Measurements from ENCODE around the gene TGIF2. TPM values are rescaled to one million over a fixed set of nuclear protein-coding genes. Genes with fewer than 3 reads are reported as not detected.

TGIF2 gene
- total RNA-seq, result 13.4 and 22.0 TPM in 2 replicates

DNA sequence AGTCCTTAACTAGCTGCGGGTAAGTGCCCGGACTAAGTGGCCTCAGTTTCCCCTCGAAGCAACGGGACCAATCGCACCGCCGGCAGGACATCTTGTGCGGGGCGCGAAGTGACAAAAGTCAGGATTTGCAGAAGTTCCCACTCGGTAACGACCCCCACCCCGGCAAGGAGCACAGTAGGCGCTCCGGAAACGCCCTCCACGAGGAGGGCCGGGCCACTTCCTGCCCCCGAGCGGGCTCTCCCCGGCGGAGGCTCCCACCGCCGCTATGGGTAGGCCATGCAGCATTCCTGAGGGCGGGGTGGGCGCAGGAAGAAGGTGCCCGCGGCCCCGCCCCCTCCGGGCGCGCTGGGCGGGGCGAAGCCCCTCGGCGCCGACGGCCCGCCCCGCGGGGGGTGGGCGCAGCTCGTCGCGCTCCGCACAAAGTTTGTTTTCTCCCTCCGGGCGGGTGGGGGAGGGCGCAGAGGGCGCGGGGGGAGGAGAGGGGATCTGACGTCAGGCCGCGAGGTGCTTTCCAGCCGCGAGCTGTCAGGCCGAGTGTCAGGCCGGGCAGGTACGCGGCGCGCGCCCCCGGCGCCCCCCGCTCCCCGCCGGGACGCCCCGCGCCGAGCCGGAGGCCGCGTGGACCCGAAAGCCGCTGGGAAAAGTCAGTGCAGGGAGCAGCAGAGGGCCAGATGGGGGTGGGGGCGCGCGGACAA lies at the start of gene TGIF2:
Gene TGIF2 (plus strand): TSS at position 495 of the 695 bp plus-strand sequence. CDS start 5,178 bp downstream, outside the sequence.
- no peak for DNase-seq (ENCODE audit: low read depth)

DNA sequence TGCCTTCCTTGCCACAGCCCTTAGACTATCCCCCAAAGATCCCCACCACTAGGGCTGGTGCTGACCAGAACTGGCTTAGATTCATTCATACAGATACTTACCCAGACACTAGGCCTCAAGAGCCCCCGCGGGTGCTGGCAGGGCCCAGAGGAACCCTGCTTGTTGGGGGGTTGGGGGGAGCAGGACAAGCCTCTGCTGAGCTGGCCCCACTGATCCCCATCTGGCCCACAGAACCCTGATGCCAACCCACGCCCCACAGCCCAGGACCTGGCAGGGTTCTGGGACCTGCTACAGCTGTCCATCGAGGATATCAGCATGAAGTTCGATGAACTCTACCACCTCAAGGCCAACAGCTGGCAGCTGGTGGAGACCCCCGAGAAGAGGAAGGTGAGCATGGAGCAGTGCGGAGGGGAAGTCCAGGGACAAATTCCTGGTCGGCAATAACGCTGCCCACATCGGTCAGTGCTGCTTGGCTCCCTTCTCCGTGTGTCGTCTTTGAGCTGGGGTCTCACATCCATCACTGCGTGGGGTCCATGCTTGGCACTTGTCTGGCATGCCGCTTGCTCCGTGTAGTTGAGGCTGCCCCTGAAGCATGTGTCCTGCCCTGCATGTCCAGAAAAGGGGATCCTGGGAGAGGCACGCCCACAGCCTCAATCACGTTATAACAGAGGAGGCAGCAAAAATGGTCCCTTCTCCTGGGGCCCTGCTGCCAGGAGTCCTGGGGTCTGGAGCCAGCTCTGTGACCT lies 47.6 kb upstream of the TGIF2 start:
- TF ChIP-seq, protein P1, sequence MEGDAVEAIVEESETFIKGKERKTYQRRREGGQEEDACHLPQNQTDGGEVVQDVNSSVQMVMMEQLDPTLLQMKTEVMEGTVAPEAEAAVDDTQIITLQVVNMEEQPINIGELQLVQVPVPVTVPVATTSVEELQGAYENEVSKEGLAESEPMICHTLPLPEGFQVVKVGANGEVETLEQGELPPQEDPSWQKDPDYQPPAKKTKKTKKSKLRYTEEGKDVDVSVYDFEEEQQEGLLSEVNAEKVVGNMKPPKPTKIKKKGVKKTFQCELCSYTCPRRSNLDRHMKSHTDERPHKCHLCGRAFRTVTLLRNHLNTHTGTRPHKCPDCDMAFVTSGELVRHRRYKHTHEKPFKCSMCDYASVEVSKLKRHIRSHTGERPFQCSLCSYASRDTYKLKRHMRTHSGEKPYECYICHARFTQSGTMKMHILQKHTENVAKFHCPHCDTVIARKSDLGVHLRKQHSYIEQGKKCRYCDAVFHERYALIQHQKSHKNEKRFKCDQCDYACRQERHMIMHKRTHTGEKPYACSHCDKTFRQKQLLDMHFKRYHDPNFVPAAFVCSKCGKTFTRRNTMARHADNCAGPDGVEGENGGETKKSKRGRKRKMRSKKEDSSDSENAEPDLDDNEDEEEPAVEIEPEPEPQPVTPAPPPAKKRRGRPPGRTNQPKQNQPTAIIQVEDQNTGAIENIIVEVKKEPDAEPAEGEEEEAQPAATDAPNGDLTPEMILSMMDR (conservative IDR thresholded peaks at IDR 0.05; ENCODE audit: low read depth, low read length), result no peak
- H3K4me3 ChIP-seq (ENCODE audit: low read depth, low read length), result no peak overlapping the region
- no peak for DNase-seq (ENCODE audit: low read depth)

More for the DNA sequence above, at the start of gene TGIF2:
- H3K4me3 ChIP-seq (ENCODE audit: low read depth, low read length), result peak within 1 kb of the TSS; percentile 84
- TF ChIP-seq, protein P1 (conservative IDR thresholded peaks at IDR 0.05; ENCODE audit: low read depth, low read length), result no peak

DNA sequence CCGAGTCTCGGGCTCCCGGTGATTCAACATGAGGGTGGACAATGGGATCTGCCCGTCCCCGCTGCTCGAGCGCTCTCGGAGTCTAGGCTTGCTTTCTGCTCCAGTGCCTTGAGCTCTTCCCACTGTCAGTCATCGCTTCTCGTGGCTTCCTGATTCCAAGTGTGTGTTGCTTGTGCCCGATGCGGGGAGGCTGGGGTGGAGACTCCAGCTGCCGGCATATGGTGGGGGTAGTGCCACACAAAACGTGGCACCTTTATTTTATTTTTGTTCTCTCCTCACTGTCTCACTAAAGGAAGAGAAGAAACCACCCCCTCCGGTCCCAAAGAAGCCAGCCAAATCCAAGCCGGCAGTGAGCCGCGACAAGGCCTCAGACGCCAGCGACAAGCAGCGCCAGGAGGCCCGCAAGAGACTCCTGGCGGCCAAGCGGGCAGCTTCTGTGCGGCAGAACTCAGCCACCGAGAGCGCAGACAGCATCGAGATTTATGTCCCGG lies 46.8 kb upstream of the TGIF2 start:
- no peak for DNase-seq (ENCODE audit: low read depth)
- TF ChIP-seq, protein P1 (conservative IDR thresholded peaks at IDR 0.05; ENCODE audit: low read depth, low read length), result no peak
- H3K4me3 ChIP-seq (ENCODE audit: low read depth, low read length), result no peak overlapping the region

DNA sequence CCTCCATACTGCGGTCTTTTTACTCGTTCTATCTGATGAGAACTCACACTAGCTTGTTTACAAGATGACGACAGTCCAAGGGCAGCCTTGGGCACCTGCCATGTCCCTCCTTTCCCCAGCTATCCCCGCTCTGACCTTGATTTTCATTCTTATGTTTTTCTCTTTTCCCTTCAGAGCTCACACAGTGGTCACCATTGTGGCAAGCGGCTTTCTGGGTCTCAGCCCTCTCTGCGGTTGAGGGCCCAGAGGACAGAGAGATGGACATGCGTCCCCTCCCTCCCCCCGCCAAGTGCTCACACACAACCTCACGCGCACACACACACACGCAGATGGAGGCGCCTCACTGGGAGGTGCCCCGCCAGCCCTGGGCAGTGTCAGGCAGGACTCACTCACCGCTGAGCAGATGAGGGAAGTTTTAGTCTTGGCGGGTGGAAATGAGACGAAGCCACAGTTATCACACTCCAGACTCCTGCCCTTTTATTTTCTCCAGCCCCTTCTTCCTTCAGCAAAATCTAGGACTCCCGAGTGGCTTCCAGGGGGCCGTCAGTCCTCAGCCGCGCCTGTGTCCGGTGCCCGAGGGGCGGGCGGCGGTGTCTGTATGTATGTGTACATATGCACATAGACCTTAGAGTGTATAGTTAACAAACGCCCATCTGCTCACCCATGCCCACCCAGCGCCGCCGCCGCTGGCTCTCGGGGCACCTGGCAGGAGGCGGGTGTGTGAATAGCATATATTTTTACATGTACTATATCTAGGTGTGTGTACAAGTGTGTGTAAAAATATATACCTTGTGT lies 45.9 kb upstream of the TGIF2 start:
- TF ChIP-seq, protein P1 (conservative IDR thresholded peaks at IDR 0.05; ENCODE audit: low read depth, low read length), result no peak
- H3K4me3 ChIP-seq (ENCODE audit: low read depth, low read length), result no peak overlapping the region
- DNase-seq (ENCODE audit: low read depth), result no peak

DNA sequence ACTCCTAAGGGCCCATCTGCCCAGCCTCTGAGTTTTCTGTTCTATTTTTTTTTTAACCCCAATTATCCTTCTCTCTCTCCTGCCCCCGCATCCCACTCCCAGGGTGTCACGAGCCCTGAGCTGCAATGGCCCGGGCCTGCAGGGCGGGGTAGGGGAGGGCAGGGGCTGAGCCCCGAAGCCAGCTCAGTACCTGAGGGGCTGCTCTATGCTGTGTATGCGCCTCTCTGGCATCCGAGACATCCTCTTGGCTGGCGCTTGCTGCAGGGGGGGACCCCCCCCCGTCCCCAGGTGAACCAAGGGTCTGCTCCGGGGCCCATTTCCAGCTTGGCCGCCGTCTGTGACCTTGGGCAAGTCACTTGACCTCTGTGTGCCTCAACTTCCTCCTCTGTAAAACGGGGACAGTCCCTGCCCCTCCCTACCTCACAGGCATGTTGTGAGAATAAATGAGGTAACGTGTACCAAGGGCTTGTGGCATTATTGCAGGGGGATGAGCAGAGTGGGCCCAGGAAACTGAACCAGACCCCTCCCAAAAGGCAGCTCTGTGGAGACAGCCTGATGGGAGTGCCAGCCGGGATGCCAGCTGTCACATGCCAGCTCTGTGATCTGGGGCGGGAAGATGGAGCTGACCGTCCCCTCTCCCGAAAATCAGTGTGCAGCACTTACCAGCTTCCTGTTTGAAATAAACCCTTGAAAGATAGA lies 45.1 kb upstream of the TGIF2 start:
- TF ChIP-seq, protein P1 (conservative IDR thresholded peaks at IDR 0.05; ENCODE audit: low read depth, low read length), result no peak
- no peak for DNase-seq (ENCODE audit: low read depth)
- H3K4me3 ChIP-seq (ENCODE audit: low read depth, low read length), result no peak overlapping the region

DNA sequence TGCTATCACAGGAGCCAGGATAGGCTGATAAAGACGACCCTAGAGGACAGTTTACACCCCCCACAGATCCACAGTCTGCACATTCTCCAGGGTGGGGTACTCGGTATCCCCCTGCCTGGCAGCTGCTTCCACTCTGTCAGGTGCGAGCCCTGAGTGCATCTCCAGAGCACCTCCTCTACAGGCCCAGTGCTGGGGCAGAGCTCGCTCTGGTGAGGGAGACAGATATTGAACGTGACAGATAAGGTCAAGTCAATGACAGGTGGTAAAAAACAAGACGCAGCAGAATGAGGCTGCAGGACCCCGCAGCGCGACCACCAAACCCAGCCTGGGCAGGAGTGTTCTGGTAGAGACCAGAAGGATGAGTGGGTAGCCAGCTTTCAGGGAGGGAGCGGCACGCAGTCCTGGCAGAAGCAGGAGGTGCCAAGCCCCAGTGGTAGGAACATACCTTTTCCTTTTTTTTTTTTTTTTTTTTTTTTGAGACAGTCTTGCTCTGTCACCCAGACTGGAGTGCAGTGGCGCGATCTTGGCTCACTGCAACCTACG lies 44.5 kb upstream of the TGIF2 start:
- no peak for DNase-seq (ENCODE audit: low read depth)
- no peak overlapping the region for H3K4me3 ChIP-seq (ENCODE audit: low read depth, low read length)
- TF ChIP-seq, protein P1 (conservative IDR thresholded peaks at IDR 0.05; ENCODE audit: low read depth, low read length), result no peak
